ENCODE results near the gene SLC13A1. TPM values are rescaled to one million over a fixed set of nuclear protein-coding genes. Genes with fewer than 3 reads are reported as not detected.

Gene SLC13A1
- total RNA-seq (ENCODE audit: low replicate concordance) = not detected in 2 replicates

DNA sequence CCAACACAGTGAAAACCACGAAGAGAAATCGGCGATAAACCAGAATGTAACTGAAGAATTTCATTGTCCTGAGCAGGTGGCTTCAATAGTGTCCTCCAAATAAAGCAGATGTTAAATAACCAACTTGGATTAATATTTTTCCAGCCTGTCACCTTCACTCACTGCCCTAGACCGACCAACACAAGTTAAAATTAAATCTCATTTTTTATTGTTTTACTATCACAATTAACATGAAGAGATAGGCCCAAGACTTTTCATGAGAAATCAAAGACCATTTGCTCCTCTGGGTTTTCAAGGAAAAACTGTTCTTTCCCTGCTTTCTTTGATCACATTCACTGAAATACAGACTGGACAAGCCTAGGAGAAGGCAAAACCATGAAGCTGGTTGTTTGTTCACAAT, at the start of gene SLC13A1:
Gene SLC13A1, minus strand, starts transcription at position 87 of the 400 bp plus-strand sequence. Its CDS starts 23 bp downstream, at position 64.
- no peak within 1 kb of the TSS for H3K4me3 ChIP-seq
- no peaks in the 10 kb centered on the region for H3F3A ChIP-seq (ENCODE audit: low read depth)
- Mint-ChIP-seq H3K27ac (no peak within 1 kb of the TSS), H3K36me3 (no peaks in the 10 kb centered on the region), H3K4me1 (no peaks in the 10 kb centered on the region), H3K27me3 (ENCODE audit: insufficient read depth, low read depth) (peaks cover 2% of the 10 kb centered on the region), H3K9me3 (no peaks in the 10 kb centered on the region), H3K4me3 (no peak within 1 kb of the TSS)
- no peak within 1 kb of the TSS for H3K4me2 ChIP-seq
- H3K27ac ChIP-seq = no peak within 1 kb of the TSS
- H2AFZ ChIP-seq (replicated peaks) = no peak within 1 kb of the TSS
- no peaks in the 10 kb centered on the region for H4K20me1 ChIP-seq (ENCODE audit: low read depth)
- no peaks in the 10 kb centered on the region for H3K36me3 ChIP-seq
- H3K9ac ChIP-seq = no peak within 1 kb of the TSS
- TF ChIP-seq CTCF (IDR thresholded peaks at IDR 0.05) (no peak), EZH2phosphoT487 (IDR thresholded peaks at IDR 0.05) (no peak), EZH2 (IDR thresholded peaks at IDR 0.05) (no peak)
- DNase-seq (ENCODE audit: low spot score) = no peak
- no peaks in the 10 kb centered on the region for H3K9me3 ChIP-seq (ENCODE audit: low read depth)
- no peaks in the 10 kb centered on the region for H3K4me1 ChIP-seq
- no peaks in the 10 kb centered on the region for H3K79me2 ChIP-seq (ENCODE audit: low read depth)
- no peaks in the 10 kb centered on the region for H3K27me3 ChIP-seq

DNA sequence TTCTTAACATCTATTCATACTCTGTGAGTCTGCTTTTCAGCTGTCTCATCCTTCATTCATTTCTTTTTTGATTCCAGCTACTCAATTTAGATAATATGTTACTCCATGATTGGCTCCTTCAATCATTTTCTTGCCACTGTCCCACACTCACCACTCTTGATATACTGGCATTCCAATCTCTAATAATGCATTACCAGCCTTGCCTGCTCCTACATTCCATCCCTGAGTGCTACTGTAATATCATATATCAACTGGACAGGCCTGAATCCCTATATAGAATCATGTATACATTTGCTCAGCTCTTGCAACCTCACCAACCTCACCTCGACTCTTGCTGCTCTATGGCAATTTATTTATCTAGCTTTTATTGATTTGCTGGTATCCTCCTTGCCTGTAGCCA, 45.0 kb upstream of the SLC13A1 start:
- H3K4me2 ChIP-seq = no peak overlapping the region
- Mint-ChIP-seq H3K36me3 (no peaks in the 10 kb centered on the region), H3K4me1 (no peaks in the 10 kb centered on the region), H3K27me3 (ENCODE audit: insufficient read depth, low read depth) (no peaks in the 10 kb centered on the region), H3K4me3 (no peak overlapping the region), H3K27ac (no peak overlapping the region), H3K9me3 (no peaks in the 10 kb centered on the region)
- H3K79me2 ChIP-seq (ENCODE audit: low read depth) = no peaks in the 10 kb centered on the region
- H3K9me3 ChIP-seq (ENCODE audit: low read depth) = no peaks in the 10 kb centered on the region
- no peak overlapping the region for H3K27ac ChIP-seq
- H3K9ac ChIP-seq = no peak overlapping the region
- TF ChIP-seq EZH2 (IDR thresholded peaks at IDR 0.05) (no peak), EZH2phosphoT487 (IDR thresholded peaks at IDR 0.05) (no peak), CTCF (IDR thresholded peaks at IDR 0.05) (no peak)
- no peaks in the 10 kb centered on the region for H3K27me3 ChIP-seq
- no peaks in the 10 kb centered on the region for H3K36me3 ChIP-seq
- no peak for DNase-seq (ENCODE audit: low spot score)
- H3F3A ChIP-seq (ENCODE audit: low read depth) = no peaks in the 10 kb centered on the region
- H3K4me1 ChIP-seq = peaks cover 7% of the 10 kb centered on the region
- no peaks in the 10 kb centered on the region for H4K20me1 ChIP-seq (ENCODE audit: low read depth)
- H2AFZ ChIP-seq (replicated peaks) = no peak overlapping the region
- no peak overlapping the region for H3K4me3 ChIP-seq

DNA sequence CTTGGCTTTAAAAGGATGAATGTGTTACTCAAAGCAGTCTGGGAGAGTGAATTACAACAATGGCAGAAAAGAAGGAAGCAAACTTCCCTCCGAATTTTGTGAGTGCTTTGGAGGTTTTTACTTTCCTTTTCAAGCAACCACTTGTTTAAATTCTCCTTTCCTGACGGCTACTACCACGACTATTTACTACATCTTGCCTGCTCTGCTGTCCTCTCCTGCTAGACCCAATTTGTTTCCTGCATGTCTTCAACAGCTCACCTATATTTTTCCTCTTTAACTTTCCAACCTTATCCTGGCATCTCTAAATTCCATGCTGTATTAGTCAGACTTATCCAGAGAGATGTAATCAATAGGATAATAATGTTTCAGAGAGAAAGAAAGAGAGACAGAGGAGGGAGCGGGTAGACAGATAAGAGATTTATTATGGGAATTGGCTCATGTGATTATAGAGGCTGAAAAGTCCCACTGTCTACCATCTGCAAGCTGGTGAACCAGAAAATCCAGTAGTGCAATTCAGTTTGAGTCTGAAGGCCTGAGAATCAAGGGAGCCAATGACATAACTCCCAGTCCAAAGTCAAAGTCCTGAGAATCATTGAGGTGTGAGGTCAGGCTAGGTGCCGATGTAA, 42.8 kb upstream of the SLC13A1 start:
- TF ChIP-seq CTCF (IDR thresholded peaks at IDR 0.05) (no peak), EZH2 (IDR thresholded peaks at IDR 0.05) (no peak), EZH2phosphoT487 (IDR thresholded peaks at IDR 0.05) (no peak)
- no peaks in the 10 kb centered on the region for H3K4me1 Mint-ChIP-seq
- no peaks in the 10 kb centered on the region for H3K79me2 ChIP-seq (ENCODE audit: low read depth)
- no peak overlapping the region for H3K27ac ChIP-seq
- H3K36me3 Mint-ChIP-seq = no peaks in the 10 kb centered on the region
- no peak overlapping the region for H3K4me2 ChIP-seq
- no peaks in the 10 kb centered on the region for H3K36me3 ChIP-seq
- no peak overlapping the region for H3K4me3 ChIP-seq
- peaks cover 7% of the 10 kb centered on the region for H3K4me1 ChIP-seq
- no peaks in the 10 kb centered on the region for H3K9me3 ChIP-seq (ENCODE audit: low read depth)
- no peaks in the 10 kb centered on the region for H4K20me1 ChIP-seq (ENCODE audit: low read depth)
- no peaks in the 10 kb centered on the region for H3K27me3 ChIP-seq
- H2AFZ ChIP-seq (replicated peaks) = no peak overlapping the region
- H3K27ac Mint-ChIP-seq = no peak overlapping the region
- no peak for DNase-seq (ENCODE audit: low spot score)
- no peak overlapping the region for H3K4me3 Mint-ChIP-seq
- no peaks in the 10 kb centered on the region for H3K9me3 Mint-ChIP-seq
- H3K9ac ChIP-seq = no peak overlapping the region
- no peaks in the 10 kb centered on the region for H3K27me3 Mint-ChIP-seq (ENCODE audit: insufficient read depth, low read depth)
- H3F3A ChIP-seq (ENCODE audit: low read depth) = no peaks in the 10 kb centered on the region

Data from neural progenitor cell (in vitro differentiated cells).